GM12878 (cell line): Measurements from ENCODE around the gene DCC.

ENCODE experiments used
- ELK1 ChIP-seq: IDR thresholded peaks from 2 replicates; pipeline ENCODE4 v1.6.1; 2012; ENCODE audit warnings: low read depth, low read length, improper control_type of control experiment
- HDAC6 ChIP-seq: fragments of 200-600 bp; sonication (generic); IDR thresholded peaks from one replicate; pipeline ENCODE4 v1.8.0; 2017; ENCODE audit warnings: antibody characterized with exemption; ENCODE audit not compliant: unreplicated experiment
- SP1 ChIP-seq: IDR thresholded peaks from one replicate; pipeline ENCODE4 v1.6.1; 2011; ENCODE audit warnings: low read depth, low read length
- ZBTB11 ChIP-seq: fragments of 450-650 bp; formaldehyde crosslinking; IDR thresholded peaks from 2 replicates; pipeline ENCODE4 v1.5.0; 2022; ENCODE audit warnings: mild to moderate bottlenecking, missing genetic modification characterization

GRCh38 chr18:53544917-53545316 is 1204.9 kb downstream of the DCC start:
- TF ChIP-seq ELK1 (no peak), SP1 (no peak), HDAC6 (no peak), ZBTB11 (CRISPR knock-in tag) (no peak)
